Cardiac fibroblast (primary cell): ENCODE measurements around the gene SMYD3.

Source experiments
- DNase-seq, 2 donors: peaks; one replicate each; pipeline versions ENCODE4 v3.0.0 to v3.0.0-alpha.2; 2010; ENCODE audit warnings: low read depth in 2 of 2
- H3K4me3 ChIP-seq, 2 donors: replicated peaks in 1 of 2; 1 replicate in 1 of 2; 2 replicates in 1 of 2; pipeline ENCODE4 v1.5.1; 2011; ENCODE audit warnings: low read depth in 2 of 2, low read length in 2 of 2, mild to moderate bottlenecking in 2 of 2, moderate library complexity in 1 of 2
- TF ChIP-seq, protein P1 (sequence below): IDR thresholded peaks from one replicate; pipeline ENCODE4 v1.5.1; 2011; ENCODE audit warnings: low read depth, mild to moderate bottlenecking, low read length, inconsistent platforms

SMYD3 gene

DNA sequence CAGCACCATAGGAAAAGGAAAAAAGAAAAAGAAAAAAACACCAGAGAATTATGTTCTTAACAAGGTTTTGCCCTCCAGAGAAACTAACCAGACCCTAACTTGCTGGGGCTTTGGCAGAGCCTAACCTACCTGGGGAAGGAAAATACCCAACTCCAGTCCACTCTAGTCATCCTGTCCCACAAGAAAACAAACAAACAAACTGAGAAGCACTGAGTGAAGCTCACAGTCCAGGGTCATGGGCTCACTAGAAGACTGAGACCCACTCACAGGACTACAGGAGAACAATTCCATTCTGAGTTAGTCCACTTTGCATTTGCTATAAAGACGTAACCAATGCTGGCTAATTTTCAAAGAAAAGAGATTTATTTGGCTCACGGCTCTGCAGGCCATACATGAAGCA is 543.4 kb downstream of the SMYD3 start:
- TF ChIP-seq, protein P1, sequence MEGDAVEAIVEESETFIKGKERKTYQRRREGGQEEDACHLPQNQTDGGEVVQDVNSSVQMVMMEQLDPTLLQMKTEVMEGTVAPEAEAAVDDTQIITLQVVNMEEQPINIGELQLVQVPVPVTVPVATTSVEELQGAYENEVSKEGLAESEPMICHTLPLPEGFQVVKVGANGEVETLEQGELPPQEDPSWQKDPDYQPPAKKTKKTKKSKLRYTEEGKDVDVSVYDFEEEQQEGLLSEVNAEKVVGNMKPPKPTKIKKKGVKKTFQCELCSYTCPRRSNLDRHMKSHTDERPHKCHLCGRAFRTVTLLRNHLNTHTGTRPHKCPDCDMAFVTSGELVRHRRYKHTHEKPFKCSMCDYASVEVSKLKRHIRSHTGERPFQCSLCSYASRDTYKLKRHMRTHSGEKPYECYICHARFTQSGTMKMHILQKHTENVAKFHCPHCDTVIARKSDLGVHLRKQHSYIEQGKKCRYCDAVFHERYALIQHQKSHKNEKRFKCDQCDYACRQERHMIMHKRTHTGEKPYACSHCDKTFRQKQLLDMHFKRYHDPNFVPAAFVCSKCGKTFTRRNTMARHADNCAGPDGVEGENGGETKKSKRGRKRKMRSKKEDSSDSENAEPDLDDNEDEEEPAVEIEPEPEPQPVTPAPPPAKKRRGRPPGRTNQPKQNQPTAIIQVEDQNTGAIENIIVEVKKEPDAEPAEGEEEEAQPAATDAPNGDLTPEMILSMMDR: no peak
- DNase-seq: no peak

DNA sequence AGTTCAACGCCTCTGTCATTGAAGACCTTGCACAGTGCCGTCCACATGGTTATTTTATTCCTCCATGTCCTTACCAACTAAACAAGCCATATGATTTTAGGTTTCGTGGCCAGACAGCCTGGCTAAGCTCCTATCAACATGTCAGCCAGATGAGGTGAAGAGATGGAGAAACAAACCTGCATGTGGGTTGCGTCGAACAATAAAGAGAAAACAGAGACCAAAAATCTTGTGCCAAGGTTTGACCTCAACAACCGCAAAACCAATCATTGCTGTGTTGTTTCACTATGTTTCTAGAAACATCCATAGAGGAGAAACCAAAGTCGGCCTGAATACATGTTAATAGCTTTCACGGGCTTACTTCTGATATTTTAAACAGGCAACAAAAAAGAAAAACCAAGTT is 544.6 kb downstream of the SMYD3 start:
- TF ChIP-seq, protein P1: no peak
- no peak for DNase-seq

More for the DNA sequence above, 543.4 kb downstream of the SMYD3 start:
- H3K4me3 ChIP-seq: no peak overlapping the region

DNA sequence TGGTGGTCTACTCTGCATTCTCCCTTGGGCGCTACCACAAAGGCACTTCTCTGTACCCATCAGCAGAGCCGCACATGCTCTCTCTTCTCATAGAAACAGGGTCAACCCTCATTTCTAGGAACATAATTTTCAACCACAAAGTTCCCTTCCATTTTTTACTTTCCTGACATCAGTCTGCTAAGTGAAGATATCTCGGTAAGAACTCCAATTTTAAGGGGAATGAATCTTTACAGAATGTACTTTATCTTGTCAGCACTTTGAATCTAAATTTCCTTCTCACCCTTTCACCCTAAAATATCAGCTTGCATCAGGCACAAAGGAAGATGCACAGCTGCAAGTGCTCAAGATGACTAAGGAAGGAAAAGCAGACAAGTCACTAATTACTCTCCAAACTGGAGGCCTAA is 545.9 kb downstream of the SMYD3 start:
- no peak overlapping the region for H3K4me3 ChIP-seq
- DNase-seq: peak in 1 of 2 donors; percentile 49
- TF ChIP-seq, protein P1: no peak

More for the DNA sequence above, 544.6 kb downstream of the SMYD3 start:
- H3K4me3 ChIP-seq: no peak overlapping the region

DNA sequence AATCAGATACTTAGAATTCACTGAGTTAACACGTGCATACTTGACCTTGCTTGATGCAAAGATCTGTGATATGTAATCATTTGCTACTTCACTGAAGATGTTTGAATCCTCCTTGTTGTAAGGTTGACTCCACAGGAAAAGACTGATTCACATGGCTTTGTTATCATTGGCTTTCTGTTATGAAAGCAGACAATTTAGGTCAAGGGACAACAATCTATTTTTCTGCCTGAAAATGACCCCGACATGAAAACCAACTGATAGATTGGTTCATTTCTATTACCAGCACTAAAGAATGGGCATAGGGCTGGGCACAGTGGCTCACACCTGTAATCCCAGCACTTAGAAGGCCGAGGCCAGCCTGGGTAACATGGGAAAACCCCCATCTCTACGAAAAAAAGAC is 546.9 kb downstream of the SMYD3 start:
- no peak overlapping the region for H3K4me3 ChIP-seq
- no peak for DNase-seq
- TF ChIP-seq, protein P1: no peak

DNA sequence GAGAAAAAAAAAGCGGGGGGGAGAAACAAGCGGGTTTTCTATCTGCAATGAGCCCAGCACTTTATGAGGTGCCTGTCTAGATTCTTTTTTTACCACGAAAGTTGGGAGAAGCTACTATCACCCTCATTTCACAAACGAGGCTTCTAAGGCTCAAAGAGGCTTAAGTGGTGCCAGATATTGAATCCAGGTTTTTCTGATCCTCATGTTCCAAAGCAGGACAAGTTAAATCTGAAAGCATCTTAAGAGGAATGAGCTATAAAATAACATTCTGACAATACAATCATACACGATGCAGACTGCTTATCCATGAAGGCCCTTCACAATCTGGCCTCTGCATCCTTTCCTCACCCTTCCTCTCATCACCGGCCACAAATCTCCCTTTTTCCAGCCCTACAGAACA is 549.1 kb downstream of the SMYD3 start:
- no peak overlapping the region for H3K4me3 ChIP-seq
- no peak for DNase-seq
- TF ChIP-seq, protein P1: no peak

DNA sequence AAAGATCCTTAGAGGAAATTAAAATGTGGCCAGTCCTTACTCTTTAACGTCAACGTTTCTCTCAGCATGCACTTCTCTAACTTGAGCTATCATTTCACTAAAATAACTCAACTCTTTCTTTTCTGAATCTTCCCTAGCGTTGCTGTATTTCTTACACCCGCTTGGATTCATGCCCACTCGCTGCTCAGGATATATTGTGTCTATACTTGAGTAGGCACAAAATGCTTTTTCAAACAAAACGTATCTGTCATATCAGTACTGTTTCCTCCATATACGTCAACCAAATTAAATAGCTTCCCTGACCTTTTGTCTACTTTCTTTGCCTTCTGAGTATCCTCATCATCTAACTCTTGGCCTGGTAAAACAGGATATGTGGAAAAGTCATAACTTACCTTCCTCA is 549.7 kb downstream of the SMYD3 start:
- TF ChIP-seq, protein P1: no peak
- no peak for DNase-seq
- H3K4me3 ChIP-seq: no peak overlapping the region

DNA sequence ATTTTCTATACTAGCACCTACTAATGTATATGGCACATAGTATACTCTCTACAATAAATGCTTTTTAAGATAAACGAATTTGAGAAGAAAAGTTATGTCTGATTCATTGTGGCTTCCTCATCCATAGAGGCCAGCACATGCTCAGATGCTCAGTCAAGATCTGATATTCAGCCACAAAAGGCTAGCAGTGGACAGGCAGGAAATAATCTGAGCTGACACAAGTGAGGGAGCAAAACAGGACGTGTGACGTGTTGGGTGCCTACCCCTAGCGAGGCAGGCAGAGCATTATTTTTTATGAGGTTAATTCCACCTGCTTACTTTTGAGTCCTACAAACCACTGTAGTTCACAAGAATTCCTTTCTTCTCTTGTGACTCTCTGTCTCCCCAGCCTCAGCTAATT is 550.9 kb downstream of the SMYD3 start:
- TF ChIP-seq, protein P1: no peak
- DNase-seq: peak in 1 of 2 donors; percentile 48
- no peak overlapping the region for H3K4me3 ChIP-seq
